A549 (cell line): Measurements from ENCODE around the gene HMGCL. TPM values are rescaled to one million over a fixed set of nuclear protein-coding genes. Genes with fewer than 3 reads are reported as not detected.

ENCODE experiments used
- ATAC-seq, 2 experiments: fragments of 200-7000 bp in 1 of 2; fragments of >200 bp in 1 of 2; cut with Nextera tagmentation in 1 of 2; cut with Tn5 transposase in 1 of 2; 3 replicates each; pipeline versions ENCODE4 v1.8.0 to v1.9.1; 2018 to 2020; ENCODE audit warnings: mild to moderate bottlenecking in 1 of 2, moderate library complexity in 1 of 2
- CTCF ChIA-PET: fragments of 300-600 bp; sonication (Branson Sonifier 250); formaldehyde crosslinking; extraction: SDS; loops from one replicate; lab custom pipeline; 2021; ENCODE audit warnings: antibody characterized with exemption, inconsistent platforms; lab: Yijun Ruan, JAX
- POLR2A ChIA-PET: fragments of 350-600 bp; formaldehyde crosslinking; extraction: SDS; loops from one replicate; lab custom pipeline; 2021; ENCODE audit warnings: antibody characterized with exemption, inconsistent platforms; lab: Yijun Ruan, JAX
- DNase-seq, 2 experiments: peaks; one replicate each; pipeline versions ENCODE4 v3.0.0 to v3.0.0-alpha.2; 2011 to 2016; ENCODE audit warnings: low read depth in 1 of 2, low spot score in 1 of 2
- FAIRE-seq: peaks from 2 replicates; lab custom pipeline; 2011; peaks lifted over from hg19 to GRCh38; lab: Jason Lieb, UNC
- H3K27ac ChIP-seq, 2 experiments: fragments of >200 bp; sonication (Bioruptor Twin); formaldehyde crosslinking; 3 replicates each; pipeline ENCODE4 v1.5.1; 2016 to 2017
- H3K4me1 ChIP-seq: fragments of >200 bp; sonication (Bioruptor Twin); formaldehyde crosslinking; 3 replicates; pipeline ENCODE4 v1.6.1; 2016
- H3K4me2 ChIP-seq: fragments of >200 bp; sonication (Bioruptor Twin); formaldehyde crosslinking; 3 replicates; pipeline ENCODE4 v1.6.1; 2016
- H3K4me3 ChIP-seq: fragments of >200 bp; sonication (Bioruptor Twin); formaldehyde crosslinking; 3 replicates; pipeline ENCODE4 v1.5.1; 2016
- H3K9me3 ChIP-seq: fragments of >200 bp; sonication (Bioruptor Twin); formaldehyde crosslinking; 3 replicates; pipeline ENCODE4 v1.6.1; 2016
- BCL3 ChIP-seq: fragments of >200 bp; sonication (Bioruptor Twin); formaldehyde crosslinking; IDR thresholded peaks from 3 replicates; pipeline ENCODE4 v1.6.1; 2016
- BHLHE40 ChIP-seq: IDR thresholded peaks from 2 replicates; pipeline ENCODE4 v1.6.1; 2012; ENCODE audit warnings: low read depth, low read length, inconsistent platforms
- CTCF ChIP-seq: fragments of >200 bp; sonication (Bioruptor Twin); formaldehyde crosslinking; IDR thresholded peaks from 3 replicates; pipeline ENCODE4 v1.5.1; 2016
- E2F6 ChIP-seq: IDR thresholded peaks from 2 replicates; pipeline ENCODE4 v1.6.1; 2012; ENCODE audit warnings: low read depth, borderline replicate concordance
- ELK1 ChIP-seq: fragments of 150-350 bp; IDR thresholded peaks from 2 replicates; pipeline ENCODE4 v1.6.1; 2014; ENCODE audit warnings: low read depth, mild to moderate bottlenecking, low read length
- FOSL2 ChIP-seq, 2 experiments: fragments of 450-650 bp in 1 of 2; fragments of >200 bp in 1 of 2; sonication (Bioruptor Twin) in 1 of 2; formaldehyde crosslinking; IDR thresholded peaks; 2 replicates each; pipeline versions ENCODE4 v1.5.0 to v1.6.1; 2016 to 2020; ENCODE audit warnings: mild to moderate bottlenecking in 1 of 2, moderate library complexity in 1 of 2
- HDAC2 ChIP-seq: fragments of 200-600 bp; sonication (generic); IDR thresholded peaks from 2 replicates; pipeline ENCODE4 v1.6.1; 2016
- HEYL ChIP-seq: fragments of 250-450 bp; sonication (Bioruptor Pico); IDR thresholded peaks from 2 replicates; pipeline ENCODE4 v1.8.0; 2021; ENCODE audit warnings: mild to moderate bottlenecking, moderate library complexity
- HOXA7 ChIP-seq: fragments of 250-450 bp; sonication (Bioruptor Pico); IDR thresholded peaks from 2 replicates; pipeline ENCODE4 v1.5.0; 2020; ENCODE audit warnings: mild to moderate bottlenecking, moderate library complexity
- JUN ChIP-seq, 2 experiments: fragments of >200 bp; sonication (Bioruptor Twin); formaldehyde crosslinking; IDR thresholded peaks; 2 replicates in 1 of 2; 3 replicates in 1 of 2; pipeline ENCODE4 v1.6.1; 2016 to 2017
- MAX ChIP-seq: IDR thresholded peaks from 2 replicates; pipeline ENCODE4 v1.6.1; 2012
- MYC ChIP-seq: IDR thresholded peaks from 2 replicates; pipeline ENCODE4 v1.6.1; 2012; ENCODE audit warnings: mild to moderate bottlenecking, inconsistent platforms, low read length, improper control_type of control experiment, borderline replicate concordance
- PBX3 ChIP-seq: IDR thresholded peaks from 2 replicates; pipeline ENCODE4 v1.6.1; 2012
- POLR2A ChIP-seq: IDR thresholded peaks from 2 replicates; pipeline ENCODE4 v1.6.1; 2012; ENCODE audit warnings: mild to moderate bottlenecking, low read length
- POLR2AphosphoS2 ChIP-seq: conservative IDR thresholded peaks from 2 replicates; pipeline ENCODE4 v1.6.1; 2012; ENCODE audit warnings: low read length, improper control_type of control experiment, inconsistent platforms
- RCOR1 ChIP-seq: fragments of 150-350 bp; IDR thresholded peaks from 2 replicates; pipeline ENCODE4 v1.6.1; 2014; ENCODE audit warnings: antibody characterized with exemption, low read length, low read depth
- RNF2 ChIP-seq: fragments of 200-600 bp; sonication (generic); IDR thresholded peaks from 2 replicates; pipeline ENCODE4 v1.6.1; 2016; ENCODE audit warnings: low read depth, mild to moderate bottlenecking, antibody characterized with exemption, moderate library complexity, borderline replicate concordance
- SMC3 ChIP-seq: fragments of >200 bp; sonication (Bioruptor Twin); formaldehyde crosslinking; IDR thresholded peaks from 3 replicates; pipeline ENCODE4 v1.6.1; 2018; ENCODE audit warnings: inconsistent platforms
- TP53 ChIP-seq: fragments of 250-450 bp; sonication (Bioruptor Pico); IDR thresholded peaks from 2 replicates; pipeline ENCODE4 v1.5.0; 2021; ENCODE audit warnings: mild to moderate bottlenecking, moderate library complexity
- USF2 ChIP-seq: fragments of 450-650 bp; IDR thresholded peaks from 2 replicates; pipeline ENCODE4 v1.6.1; 2014; ENCODE audit warnings: antibody characterized with exemption
- ZC3H11A ChIP-seq: fragments of 450-650 bp; IDR thresholded peaks from 2 replicates; pipeline ENCODE4 v1.6.1; 2014; ENCODE audit warnings: antibody characterized with exemption, mild to moderate bottlenecking
- ZFP36 ChIP-seq: fragments of 450-650 bp; IDR thresholded peaks from 2 replicates; pipeline ENCODE4 v1.6.1; 2014; ENCODE audit warnings: borderline replicate concordance; ENCODE audit not compliant: partially characterized antibody
- WGBS: methylation state at CpG from one replicate; pipeline ENCODE4 v1.1.6; 2017; ENCODE audit errors: missing lambda C conversion rate; 5-methylcytosine and 5-hydroxymethylcytosine counted together
- polyA plus RNA-seq, 4 experiments: library from polyadenylated mRNA; depleted of rRNA in 3 of 4; stranded (reverse); fragments of >200 nt; fragmentation: RNase III in 1 of 4; extraction: RNeasy Plus Mini Kit Qiagen cat#74134 plus additional on column Dnase treatment in 1 of 4; gene quantifications; 2 replicates in 3 of 4; 3 replicates in 1 of 4; pipeline ENCODE4 v1.2.3, GENCODE V29; 2011 to 2017

The HMGCL gene
- polyA plus RNA-seq, 2 of the 4 experiments (the other 2 are of a cell fraction) = 11.5 to 18.0 TPM

- peak overlapping the region; percentile 89 to 99 for H3K27ac ChIP-seq
- DNase-seq (peak; percentile 79 to 86), FAIRE-seq (no peak), ATAC-seq (peak; percentile 63 to 68)
- POLR2A ChIA-PET = interaction anchor here (0.6 to 4.2 kb wide), 7 partner anchors 9 to 1217 kb away, joined by 3 to 19 read pairs (median 3); partner anchors contain the start of genes HMGCL, LYPLA2 and PNRC2
- H3K4me2 ChIP-seq = peak overlapping the region; percentile 89
- TF ChIP-seq RCOR1 (no peak), TP53 (CRISPR knock-in tag) (peak; percentile 50; the same call in 1 of the 2 replicates), BCL3 (peak; percentile 48; the same call in 1 of the 3 replicates), MYC (0 out of 2 replicates have a peak, but pooled peaks have one; percentile 41), BHLHE40 (no peak), JUN (IDR thresholded peaks at IDR 0.05) (peak in 1 of 2 experiments; percentile 12; a peak in 1 of 5 replicates), MAX (peak; percentile 62), FOSL2 (IDR thresholded peaks at IDR 0.05) (no peak), FOSL2 (CRISPR knock-in tag; IDR thresholded peaks at IDR 0.05) (peak; percentile 59), USF2 (peak; percentile 82), POLR2A (peak; percentile 72), RNF2 (no peak)
- peaks cover 12% of the 10 kb centered on the region for H3K4me1 ChIP-seq
- CTCF ChIA-PET = interaction anchor here (0.6 to 3.4 kb wide), 10 partner anchors 11 to 592 kb away, joined by 3 to 23 read pairs (median 4); no protein-coding TSS in a partner anchor
- 1% methylated on average over 17 of the region's 48 CpGs for WGBS
- H3K4me3 ChIP-seq = peak overlapping the region; percentile 72
- no peaks in the 10 kb centered on the region for H3K9me3 ChIP-seq
These were observed 25.4 kb downstream of the HMGCL start for GRCh38 chr1:23799570-23800399.

- TF ChIP-seq ZC3H11A = no peak
- no peak for TF ChIP-seq ELK1
- TF ChIP-seq PBX3 = no peak
- no peak for TF ChIP-seq HEYL (CRISPR knock-in tag)
- TF ChIP-seq SMC3 = no peak
- no peak for TF ChIP-seq ZFP36
- TF ChIP-seq HOXA7 (CRISPR knock-in tag) = no peak
- TF ChIP-seq CTCF = no peak
- TF ChIP-seq MYC = no peak
- 0 out of 5 replicates have a peak, but pooled peaks of 1 of the 2 experiments have one; percentile 4 for TF ChIP-seq JUN (IDR thresholded peaks at IDR 0.05)
- TF ChIP-seq E2F6 = 0 out of 2 replicates have a peak, but pooled peaks have one; percentile 15
- TF ChIP-seq HDAC2 = no peak
- TF ChIP-seq POLR2AphosphoS2 = no peak
- TF ChIP-seq, all 56 proteins: peak for 2
- FAIRE-seq (no peak), ATAC-seq (no peak), DNase-seq (no peak)
- Histone ChIP-seq H3K9me3 (no peaks in the 10 kb centered on the region), H3K4me3 (peak overlapping the region; percentile 72), H3K4me2 (peak overlapping the region; percentile 89), H3K27ac (peak overlapping the region; percentile 89 to 99), H3K4me1 (peaks cover 12% of the 10 kb centered on the region)
- WGBS = 60% methylated on average over 4 of the region's 7 CpGs
- POLR2A ChIA-PET = interaction anchor here (0.6 to 4.2 kb wide), 4 partner anchors 9 to 495 kb away, joined by 3 to 19 read pairs (median 4); partner anchors contain the start of genes HMGCL and LYPLA2
- CTCF ChIA-PET = interaction anchor here (0.6 to 3.4 kb wide), 10 partner anchors 11 to 562 kb away, joined by 3 to 23 read pairs (median 4); no protein-coding TSS in a partner anchor
These were observed 26.0 kb downstream of the HMGCL start for GRCh38 chr1:23799255-23799569.
